Measurements from ENCODE around the gene MUS81. TPM values are rescaled to one million over a fixed set of nuclear protein-coding genes. Genes with fewer than 3 reads are reported as not detected.

The MUS81 gene
- total and polyA plus RNA-seq, 2 of the 13 experiments (the other 11 are each of a cell fraction or from before 2014, with no cell fraction given), result 25.6 to 30.2 TPM

DNA sequence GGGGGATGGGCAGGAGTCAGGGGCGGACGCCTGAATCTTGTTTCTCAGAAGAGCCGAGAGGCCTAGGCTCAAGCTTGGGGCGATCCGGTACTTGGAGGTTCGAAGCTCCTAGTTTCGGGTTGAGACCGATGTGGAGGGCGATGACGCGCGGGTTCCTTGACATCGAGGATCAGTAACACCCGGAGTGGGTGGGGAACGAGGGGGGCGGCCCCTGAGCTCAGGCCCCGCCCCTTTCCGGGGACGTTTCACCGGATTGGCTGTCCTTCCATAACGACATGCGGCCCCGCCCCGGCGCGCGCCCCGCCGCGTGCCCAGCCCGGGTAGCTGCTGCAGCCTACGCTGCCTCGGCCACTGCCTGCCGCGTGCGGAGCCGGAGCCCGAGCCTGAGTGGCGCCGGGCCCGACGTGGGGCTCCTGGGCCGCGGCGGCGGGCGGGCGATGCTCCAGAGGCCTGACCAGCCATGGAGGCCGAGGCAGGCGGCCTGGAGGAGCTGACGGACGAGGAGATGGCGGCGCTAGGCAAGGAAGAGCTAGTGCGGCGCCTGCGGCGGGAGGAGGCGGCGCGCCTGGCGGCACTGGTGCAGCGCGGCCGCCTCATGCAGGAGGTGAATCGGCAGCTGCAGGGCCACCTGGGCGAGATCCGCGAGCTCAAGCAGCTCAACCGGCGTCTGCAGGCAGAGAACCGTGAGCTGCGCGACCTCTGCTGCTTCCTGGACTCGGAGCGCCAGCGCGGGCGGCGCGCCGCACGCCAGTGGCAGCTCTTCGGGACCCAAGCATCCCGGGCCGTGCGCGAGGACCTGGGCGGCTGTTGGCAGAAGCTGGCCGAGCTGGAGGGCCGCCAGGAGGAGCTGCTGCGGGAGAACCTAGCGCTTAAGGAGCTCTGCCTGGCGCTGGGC, 30.3 kb downstream of the MUS81 start, which contains the start of gene CCDC85B (continued):
- TF ChIP-seq, protein P1, sequence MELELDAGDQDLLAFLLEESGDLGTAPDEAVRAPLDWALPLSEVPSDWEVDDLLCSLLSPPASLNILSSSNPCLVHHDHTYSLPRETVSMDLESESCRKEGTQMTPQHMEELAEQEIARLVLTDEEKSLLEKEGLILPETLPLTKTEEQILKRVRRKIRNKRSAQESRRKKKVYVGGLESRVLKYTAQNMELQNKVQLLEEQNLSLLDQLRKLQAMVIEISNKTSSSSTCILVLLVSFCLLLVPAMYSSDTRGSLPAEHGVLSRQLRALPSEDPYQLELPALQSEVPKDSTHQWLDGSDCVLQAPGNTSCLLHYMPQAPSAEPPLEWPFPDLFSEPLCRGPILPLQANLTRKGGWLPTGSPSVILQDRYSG (CRISPR knock-in tag; IDR thresholded peaks at IDR 0.05), result peak; percentile 90; the same call in 1 of the 2 replicates
- TF ChIP-seq ZNF350 (CRISPR knock-in tag; IDR thresholded peaks at IDR 0.05; ENCODE audit: borderline replicate concordance, low read depth) (no peak), ZNF768 (CRISPR knock-in tag; IDR thresholded peaks at IDR 0.05) (peak; percentile 31; the same call in 1 of the 2 replicates), TAF15 (IDR thresholded peaks at IDR 0.05; ENCODE audit: low read depth, low read length, poor library complexity, severe bottlenecking) (no peak), ZNF264 (CRISPR knock-in tag; IDR thresholded peaks at IDR 0.05) (no peak), ZNF614 (CRISPR knock-in tag; IDR thresholded peaks at IDR 0.05; ENCODE audit: borderline replicate concordance) (no peak), ZBTB21 (CRISPR knock-in tag; IDR thresholded peaks at IDR 0.05) (no peak), MAFG (CRISPR knock-in tag; IDR thresholded peaks at IDR 0.05) (no peak), ZNF598 (CRISPR knock-in tag; IDR thresholded peaks at IDR 0.05; ENCODE audit: borderline replicate concordance) (no peak), ZNF674 (CRISPR knock-in tag; IDR thresholded peaks at IDR 0.05; ENCODE audit: low read depth) (peak; percentile 45; the same call in 1 of the 2 replicates), ZNF136 (CRISPR knock-in tag; IDR thresholded peaks at IDR 0.05; ENCODE audit: low read depth) (no peak; the same call in 1 of the 2 replicates), SIX4 (CRISPR knock-in tag; IDR thresholded peaks at IDR 0.05) (no peak), MYC (CRISPR knock-in tag; IDR thresholded peaks at IDR 0.05; ENCODE audit: borderline replicate concordance) (peak; percentile 98), TRIM24 (CRISPR knock-in tag; IDR thresholded peaks at IDR 0.05) (no peak), ZNF562 (CRISPR knock-in tag; IDR thresholded peaks at IDR 0.05; ENCODE audit: borderline replicate concordance) (peak; percentile 66; the same call in 1 of the 2 replicates), ARNT (IDR thresholded peaks at IDR 0.05) (no peak), ARHGAP35 (CRISPR knock-in tag; IDR thresholded peaks at IDR 0.05; ENCODE audit: borderline replicate concordance) (peak; percentile 90), SNAPC2 (CRISPR knock-in tag; IDR thresholded peaks at IDR 0.05) (peak; percentile 93), WIZ (CRISPR knock-in tag; IDR thresholded peaks at IDR 0.05) (no peak), TCF7 (IDR thresholded peaks at IDR 0.05; ENCODE audit: low read depth) (no peak), ARNT2 (CRISPR knock-in tag; IDR thresholded peaks at IDR 0.05; ENCODE audit: low read depth) (peak; percentile 95), MTA1 (CRISPR knock-in tag; IDR thresholded peaks at IDR 0.05; ENCODE audit: borderline replicate concordance) (no peak), PHB2 (IDR thresholded peaks at IDR 0.05; ENCODE audit: partially characterized antibody) (no peak), NCOA1 (CRISPR knock-in tag; IDR thresholded peaks at IDR 0.05) (0 out of 2 replicates have a peak, but pooled peaks have one; percentile 36), ZNF749 (CRISPR knock-in tag; IDR thresholded peaks at IDR 0.05; ENCODE audit: borderline replicate concordance) (peak; percentile 72; the same call in 1 of the 2 replicates), ZNF333 (CRISPR knock-in tag; IDR thresholded peaks at IDR 0.05; ENCODE audit: borderline replicate concordance) (peak; percentile 25; the same call in 1 of the 2 replicates), THAP11 (CRISPR knock-in tag; IDR thresholded peaks at IDR 0.05) (peak; percentile 68), ZNF343 (CRISPR knock-in tag; IDR thresholded peaks at IDR 0.05) (peak; percentile 50; the same call in 1 of the 2 replicates), SNRNP70 (IDR thresholded peaks at IDR 0.05; ENCODE audit: low read depth, low read length) (no peak)
- TF ChIP-seq, protein P2, sequence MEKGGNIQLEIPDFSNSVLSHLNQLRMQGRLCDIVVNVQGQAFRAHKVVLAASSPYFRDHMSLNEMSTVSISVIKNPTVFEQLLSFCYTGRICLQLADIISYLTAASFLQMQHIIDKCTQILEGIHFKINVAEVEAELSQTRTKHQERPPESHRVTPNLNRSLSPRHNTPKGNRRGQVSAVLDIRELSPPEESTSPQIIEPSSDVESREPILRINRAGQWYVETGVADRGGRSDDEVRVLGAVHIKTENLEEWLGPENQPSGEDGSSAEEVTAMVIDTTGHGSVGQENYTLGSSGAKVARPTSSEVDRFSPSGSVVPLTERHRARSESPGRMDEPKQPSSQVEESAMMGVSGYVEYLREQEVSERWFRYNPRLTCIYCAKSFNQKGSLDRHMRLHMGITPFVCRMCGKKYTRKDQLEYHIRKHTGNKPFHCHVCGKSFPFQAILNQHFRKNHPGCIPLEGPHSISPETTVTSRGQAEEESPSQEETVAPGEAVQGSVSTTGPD (CRISPR knock-in tag; IDR thresholded peaks at IDR 0.05), result no peak

Data from HepG2 (cell line).